GM21515 (cell line): ENCODE results near the gene IARS1.

Source experiments
- ATAC-seq: cut with Tn5 transposase; IDR thresholded peaks from one replicate; pipeline ENCODE4 v1.9.1; 2021; ENCODE audit not compliant: unreplicated experiment

The IARS1 gene

GRCh38 chr9:92247296-92247695, 46.2 kb downstream of the IARS1 start:
- ATAC-seq, result no peak

- no peak for ATAC-seq
Observed at GRCh38 chr9:92245005-92245797, 48.3 kb downstream of the IARS1 start.
